ENCODE data around the gene SLC29A3.

SLC29A3 gene

DNA sequence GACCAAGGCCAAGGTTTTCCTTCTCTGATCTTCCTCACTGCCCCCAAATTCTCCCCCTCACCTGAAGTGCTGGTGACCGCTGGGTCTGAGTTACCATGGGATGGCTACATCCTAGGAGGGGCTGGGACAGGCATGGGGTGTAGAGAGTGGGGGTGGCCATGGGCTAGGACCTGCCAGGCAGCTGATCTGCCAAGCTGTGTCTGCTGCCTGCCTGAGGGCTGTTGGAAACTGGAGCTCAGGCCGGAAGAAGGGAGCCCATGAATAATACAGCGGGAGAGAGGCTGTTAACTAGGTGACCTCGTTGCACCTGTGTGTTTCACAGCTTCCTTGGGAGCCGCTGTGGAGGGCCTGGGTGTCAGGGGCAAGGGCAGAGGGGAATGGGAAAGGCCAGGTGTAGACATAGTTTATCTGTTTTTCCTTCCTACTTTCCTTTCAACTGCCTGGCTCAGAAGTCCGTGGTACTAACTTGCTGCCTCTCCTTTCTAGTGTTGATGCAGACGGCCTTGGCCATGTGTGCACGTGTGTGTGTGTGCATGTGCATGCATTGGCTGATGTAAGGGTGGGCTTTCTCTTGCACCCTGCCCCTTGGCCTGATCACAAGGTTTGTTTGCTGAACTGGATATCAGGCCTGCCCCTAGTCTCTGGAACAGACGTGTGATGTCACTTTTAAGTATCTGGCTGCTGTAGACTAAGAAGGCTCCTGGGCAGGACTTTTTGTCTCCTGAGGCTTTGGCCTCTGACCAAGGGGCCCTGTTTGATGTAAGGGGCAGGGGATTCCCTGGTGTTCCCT is 89.6 kb downstream of the SLC29A3 start:
- TF ChIP-seq EZH2 (IDR thresholded peaks at IDR 0.05), result no peak
- no peak for TF ChIP-seq POLR2AphosphoS5 (IDR thresholded peaks at IDR 0.05; ENCODE audit: borderline replicate concordance, low read depth, low read length)
- Histone ChIP-seq H3K9me3 (ENCODE audit: low read depth, low read length) (no peaks in the 10 kb centered on the region; the same call in 1 of the 2 replicates), H3K4me3 (no peak overlapping the region), H3K27ac (no peak overlapping the region), H3K9ac (ENCODE audit: insufficient read length) (no peak overlapping the region), H3K36me3 (ENCODE audit: insufficient read depth, low read length) (no peaks in the 10 kb centered on the region)
- DNase-seq (ENCODE audit: low read depth, low spot score), result no peak

DNA sequence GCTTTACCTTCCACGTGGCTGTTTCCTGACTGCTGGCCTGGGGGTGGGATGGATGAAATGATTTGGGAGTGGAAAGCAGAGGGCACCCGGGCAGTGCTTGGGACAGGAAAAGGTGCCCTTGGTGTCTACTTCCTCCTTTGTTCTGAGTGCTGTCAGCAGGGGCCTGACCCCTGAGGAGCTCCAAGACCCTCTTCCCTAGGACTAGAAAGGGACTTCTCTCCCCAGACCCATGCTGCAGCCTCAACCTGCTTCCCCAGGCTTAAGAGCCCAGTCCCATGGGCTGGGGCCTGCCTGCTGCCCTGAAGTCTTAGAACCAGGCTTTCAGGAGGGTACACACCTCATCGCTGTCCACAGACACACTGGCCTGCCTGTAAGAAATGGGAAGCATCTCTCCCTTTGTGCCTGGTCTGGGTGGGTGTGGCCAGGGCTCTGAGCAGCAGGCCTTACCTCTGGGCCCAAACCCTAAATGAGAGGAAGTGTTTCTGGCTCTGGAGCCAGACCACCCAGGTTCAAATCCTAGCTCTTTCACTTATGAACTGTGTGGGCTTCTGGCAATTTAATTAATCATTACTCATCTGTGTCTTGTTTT is 90.6 kb downstream of the SLC29A3 start:
- H3K9me3 ChIP-seq (ENCODE audit: low read depth, low read length), result no peaks in the 10 kb centered on the region; the same call in 1 of the 2 replicates
- TF ChIP-seq FOXP2 (optimal IDR thresholded peaks at IDR 0.05; ENCODE audit: control extremely low read depth, extremely low read length, insufficient read depth) (no peak), POLR2AphosphoS5 (IDR thresholded peaks at IDR 0.05; ENCODE audit: borderline replicate concordance, low read depth, low read length) (no peak), EZH2 (IDR thresholded peaks at IDR 0.05) (no peak)
- H3K9ac ChIP-seq (ENCODE audit: insufficient read length), result no peak overlapping the region
- no peaks in the 10 kb centered on the region for H3K36me3 ChIP-seq (ENCODE audit: insufficient read depth, low read length)
- no peak overlapping the region for H3K27ac ChIP-seq
- no peak overlapping the region for H3K4me3 ChIP-seq
- no peak for DNase-seq (ENCODE audit: low read depth, low spot score)

Data from SK-N-MC (cell line).